ENCODE results near the gene PPP1R13B. TPM values are rescaled to one million over a fixed set of nuclear protein-coding genes. Genes with fewer than 3 reads are reported as not detected.

PPP1R13B gene
- total and polyA plus RNA-seq, 4 donors = 2.3 to 44.0 (median 15.8) TPM

- Histone ChIP-seq H3K4me1 (ENCODE audit: control insufficient read depth in 1 of 2, insufficient read depth in 2 of 2, low read length in 2 of 2) (peaks cover 2 to 3% of the 10 kb centered on the region in 2 donors), H3K27ac (ENCODE audit: low read depth in 1 of 2, low read length in 2 of 2) (no peak overlapping the region), H3K9me3 (ENCODE audit: control insufficient read depth, low read length) (no peaks in the 10 kb centered on the region), H3K4me3 (ENCODE audit: low read length in 2 of 2) (no peak overlapping the region), H3K27me3 (ENCODE audit: control insufficient read depth in 1 of 2, insufficient read depth in 2 of 2, low read length in 1 of 2) (no peaks in the 10 kb centered on the region), H3K36me3 (ENCODE audit: control insufficient read depth in 1 of 2, insufficient read depth in 2 of 2, low read length in 1 of 2) (no peaks in the 10 kb centered on the region)
- WGBS, 2 donors = 86 to 91% methylated on average over 3 of the region's 3 CpGs
- ATAC-seq (ENCODE audit: low FRiP score) (no peak), DNase-seq (no peak)
- intact Hi-C loops (cut with DNase I) = no loop called here
These were observed 29.0 kb downstream of the PPP1R13B start for GRCh38 chr14:103818422-103818821.

- H3K4me1 ChIP-seq (ENCODE audit: control insufficient read depth in 1 of 2, insufficient read depth in 2 of 2, low read length in 2 of 2) = peaks cover 2 to 3% of the 10 kb centered on the region in 2 donors
- no peak for ATAC-seq (ENCODE audit: low FRiP score)
- intact Hi-C loops (cut with DNase I) = no loop called here
- no peak overlapping the region for H3K27ac ChIP-seq (ENCODE audit: low read depth in 1 of 2, low read length in 2 of 2)
- no peaks in the 10 kb centered on the region for H3K27me3 ChIP-seq (ENCODE audit: control insufficient read depth in 1 of 2, insufficient read depth in 2 of 2, low read length in 1 of 2)
- H3K36me3 ChIP-seq (ENCODE audit: control insufficient read depth in 1 of 2, insufficient read depth in 2 of 2, low read length in 1 of 2) = no peaks in the 10 kb centered on the region
- H3K4me3 ChIP-seq (ENCODE audit: low read length in 2 of 2) = no peak overlapping the region
- DNase-seq = no peak
- H3K9me3 ChIP-seq (ENCODE audit: control insufficient read depth, low read length) = no peaks in the 10 kb centered on the region
- WGBS, 2 donors = 95 to 100% methylated on average over 1 of the region's 1 CpG
These were observed 29.8 kb downstream of the PPP1R13B start for GRCh38 chr14:103817595-103817994.

- no peak overlapping the region for H3K27ac ChIP-seq (ENCODE audit: low read depth in 1 of 2, low read length in 2 of 2)
- 89 to 93% methylated on average over 3 of the region's 3 CpGs for WGBS, 2 donors
- H3K4me1 ChIP-seq (ENCODE audit: control insufficient read depth in 1 of 2, insufficient read depth in 2 of 2, low read length in 2 of 2) = peaks cover 2 to 3% of the 10 kb centered on the region in 2 donors
- H3K4me3 ChIP-seq (ENCODE audit: low read length in 2 of 2) = no peak overlapping the region
- no peak for DNase-seq
- intact Hi-C loops (cut with DNase I) = no loop called here
- H3K27me3 ChIP-seq (ENCODE audit: control insufficient read depth in 1 of 2, insufficient read depth in 2 of 2, low read length in 1 of 2) = no peaks in the 10 kb centered on the region
- no peaks in the 10 kb centered on the region for H3K9me3 ChIP-seq (ENCODE audit: control insufficient read depth, low read length)
- no peaks in the 10 kb centered on the region for H3K36me3 ChIP-seq (ENCODE audit: control insufficient read depth in 1 of 2, insufficient read depth in 2 of 2, low read length in 1 of 2)
- ATAC-seq (ENCODE audit: low FRiP score) = no peak
These were observed 30.4 kb downstream of the PPP1R13B start for GRCh38 chr14:103816991-103817390.

- WGBS, 2 donors = 70 to 85% methylated on average over 7 of the region's 7 CpGs
- intact Hi-C loops (cut with DNase I) = no loop called here
These were observed 32.1 kb downstream of the PPP1R13B start for GRCh38 chr14:103815253-103815652.

GRCh38 chr14:103811189-103811588 is 36.2 kb downstream of the PPP1R13B start:
- Histone ChIP-seq H3K36me3 (ENCODE audit: control insufficient read depth in 1 of 2, insufficient read depth in 2 of 2, low read length in 1 of 2) (no peaks in the 10 kb centered on the region), H3K9me3 (ENCODE audit: control insufficient read depth, low read length) (no peaks in the 10 kb centered on the region), H3K4me3 (ENCODE audit: low read length in 2 of 2) (no peak overlapping the region), H3K27me3 (ENCODE audit: control insufficient read depth in 1 of 2, insufficient read depth in 2 of 2, low read length in 1 of 2) (no peaks in the 10 kb centered on the region), H3K4me1 (ENCODE audit: control insufficient read depth in 1 of 2, insufficient read depth in 2 of 2, low read length in 2 of 2) (no peaks in the 10 kb centered on the region), H3K27ac (ENCODE audit: low read depth in 1 of 2, low read length in 2 of 2) (no peak overlapping the region)
- ATAC-seq (ENCODE audit: low FRiP score) (no peak), DNase-seq (no peak)
- 95 to 100% methylated on average over 2 of the region's 2 CpGs for WGBS, 2 donors
- intact Hi-C loops (cut with DNase I) = no loop called here

More at GRCh38 chr14:103815253-103815652, 32.1 kb downstream of the PPP1R13B start:
- peaks cover 0 to 3% of the 10 kb centered on the region in 2 donors for H3K4me1 ChIP-seq (ENCODE audit: control insufficient read depth in 1 of 2, insufficient read depth in 2 of 2, low read length in 2 of 2)
- H3K27ac ChIP-seq (ENCODE audit: low read depth in 1 of 2, low read length in 2 of 2) = no peak overlapping the region
- DNase-seq (no peak), ATAC-seq (ENCODE audit: low FRiP score) (no peak)
- no peak overlapping the region for H3K4me3 ChIP-seq (ENCODE audit: low read length in 2 of 2)
- H3K36me3 ChIP-seq (ENCODE audit: control insufficient read depth in 1 of 2, insufficient read depth in 2 of 2, low read length in 1 of 2) = no peaks in the 10 kb centered on the region
- no peaks in the 10 kb centered on the region for H3K27me3 ChIP-seq (ENCODE audit: control insufficient read depth in 1 of 2, insufficient read depth in 2 of 2, low read length in 1 of 2)
- no peaks in the 10 kb centered on the region for H3K9me3 ChIP-seq (ENCODE audit: control insufficient read depth, low read length)

- DNase-seq (peak; percentile 80 to 88), ATAC-seq (ENCODE audit: low FRiP score) (peak; percentile 80)
- H3K4me3 ChIP-seq (ENCODE audit: low read length in 2 of 2) = no peak overlapping the region
- H3K27me3 ChIP-seq (ENCODE audit: control insufficient read depth in 1 of 2, insufficient read depth in 2 of 2, low read length in 1 of 2) = no peaks in the 10 kb centered on the region
- no peak overlapping the region for H3K27ac ChIP-seq (ENCODE audit: low read depth in 1 of 2, low read length in 2 of 2)
- intact Hi-C loops (cut with DNase I) = loop anchor here (2.0 to 5.0 kb wide), 2 partner anchors 102 to 174 kb away; no protein-coding TSS in a partner anchor
- no peaks in the 10 kb centered on the region for H3K4me1 ChIP-seq (ENCODE audit: control insufficient read depth in 1 of 2, insufficient read depth in 2 of 2, low read length in 2 of 2)
- WGBS, 2 donors = 31 to 35% methylated on average over 6 of the region's 6 CpGs
- no peaks in the 10 kb centered on the region for H3K36me3 ChIP-seq (ENCODE audit: control insufficient read depth in 1 of 2, insufficient read depth in 2 of 2, low read length in 1 of 2)
- no peaks in the 10 kb centered on the region for H3K9me3 ChIP-seq (ENCODE audit: control insufficient read depth, low read length)
These were observed 38.9 kb downstream of the PPP1R13B start for GRCh38 chr14:103808403-103809001.

- ATAC-seq (ENCODE audit: low FRiP score) = no peak
- Histone ChIP-seq H3K36me3 (ENCODE audit: control insufficient read depth in 1 of 2, insufficient read depth in 2 of 2, low read length in 1 of 2) (no peaks in the 10 kb centered on the region), H3K27ac (ENCODE audit: low read depth in 1 of 2, low read length in 2 of 2) (no peak overlapping the region), H3K4me1 (ENCODE audit: control insufficient read depth in 1 of 2, insufficient read depth in 2 of 2, low read length in 2 of 2) (no peaks in the 10 kb centered on the region), H3K27me3 (ENCODE audit: control insufficient read depth in 1 of 2, insufficient read depth in 2 of 2, low read length in 1 of 2) (no peaks in the 10 kb centered on the region), H3K4me3 (ENCODE audit: low read length in 2 of 2) (no peak overlapping the region), H3K9me3 (ENCODE audit: control insufficient read depth, low read length) (no peaks in the 10 kb centered on the region)
- intact Hi-C loops (cut with DNase I) = loop anchor here in 1 of 2 donors (5.0 kb wide), 1 partner anchor 175 kb away; no protein-coding TSS in a partner anchor
- DNase-seq = no peak
- WGBS, 2 donors = 62 to 73% methylated on average over 5 of the region's 5 CpGs
These were observed 40.6 kb downstream of the PPP1R13B start for GRCh38 chr14:103806805-103807204.

GRCh38 chr14:103805708-103806107 is 41.7 kb downstream of the PPP1R13B start:
- intact Hi-C loops (cut with DNase I) = loop anchor here in 1 of 2 donors (5.0 kb wide), 1 partner anchor 177 kb away; no protein-coding TSS in a partner anchor

GRCh38 chr14:103803661-103804060 is 43.7 kb downstream of the PPP1R13B start:
- Histone ChIP-seq H3K27ac (ENCODE audit: low read depth in 1 of 2, low read length in 2 of 2) (no peak overlapping the region), H3K36me3 (ENCODE audit: control insufficient read depth in 1 of 2, insufficient read depth in 2 of 2, low read length in 1 of 2) (no peaks in the 10 kb centered on the region), H3K9me3 (ENCODE audit: control insufficient read depth, low read length) (no peaks in the 10 kb centered on the region), H3K27me3 (ENCODE audit: control insufficient read depth in 1 of 2, insufficient read depth in 2 of 2, low read length in 1 of 2) (no peaks in the 10 kb centered on the region), H3K4me3 (ENCODE audit: low read length in 2 of 2) (no peak overlapping the region), H3K4me1 (ENCODE audit: control insufficient read depth in 1 of 2, insufficient read depth in 2 of 2, low read length in 2 of 2) (no peaks in the 10 kb centered on the region)
- intact Hi-C loops (cut with DNase I) = no loop called here
- DNase-seq (no peak), ATAC-seq (ENCODE audit: low FRiP score) (no peak)

More at GRCh38 chr14:103805708-103806107, 41.7 kb downstream of the PPP1R13B start:
- Histone ChIP-seq H3K27me3 (ENCODE audit: control insufficient read depth in 1 of 2, insufficient read depth in 2 of 2, low read length in 1 of 2) (no peaks in the 10 kb centered on the region), H3K36me3 (ENCODE audit: control insufficient read depth in 1 of 2, insufficient read depth in 2 of 2, low read length in 1 of 2) (no peaks in the 10 kb centered on the region), H3K27ac (ENCODE audit: low read depth in 1 of 2, low read length in 2 of 2) (no peak overlapping the region), H3K9me3 (ENCODE audit: control insufficient read depth, low read length) (no peaks in the 10 kb centered on the region), H3K4me3 (ENCODE audit: low read length in 2 of 2) (no peak overlapping the region), H3K4me1 (ENCODE audit: control insufficient read depth in 1 of 2, insufficient read depth in 2 of 2, low read length in 2 of 2) (no peaks in the 10 kb centered on the region)
- ATAC-seq (ENCODE audit: low FRiP score) = no peak
- DNase-seq = no peak
- WGBS, 2 donors = 62 to 81% methylated on average over 1 of the region's 1 CpG
